ENCODE measurements around the gene CEP95.

DNA sequence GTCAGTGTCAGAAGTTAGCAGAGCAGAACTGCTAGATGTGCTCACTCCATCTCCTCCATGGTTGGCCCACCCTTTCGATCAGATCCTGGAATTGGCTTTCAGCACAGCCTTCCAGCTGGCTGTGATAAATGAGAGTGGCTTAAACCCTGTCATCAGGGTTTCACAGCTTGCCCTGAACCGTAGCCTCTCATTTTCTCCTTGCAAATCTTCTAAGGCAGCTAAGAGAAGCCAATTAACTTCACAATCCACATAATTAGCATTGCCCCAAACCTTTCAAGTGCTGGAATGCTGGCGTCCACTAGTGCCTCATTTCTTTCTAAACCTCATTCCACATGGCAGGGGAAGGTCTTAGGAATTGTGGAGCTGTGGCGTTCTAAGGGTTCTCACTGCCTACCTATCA, 36.2 kb upstream of the CEP95 start:
- TF ChIP-seq, protein P1, sequence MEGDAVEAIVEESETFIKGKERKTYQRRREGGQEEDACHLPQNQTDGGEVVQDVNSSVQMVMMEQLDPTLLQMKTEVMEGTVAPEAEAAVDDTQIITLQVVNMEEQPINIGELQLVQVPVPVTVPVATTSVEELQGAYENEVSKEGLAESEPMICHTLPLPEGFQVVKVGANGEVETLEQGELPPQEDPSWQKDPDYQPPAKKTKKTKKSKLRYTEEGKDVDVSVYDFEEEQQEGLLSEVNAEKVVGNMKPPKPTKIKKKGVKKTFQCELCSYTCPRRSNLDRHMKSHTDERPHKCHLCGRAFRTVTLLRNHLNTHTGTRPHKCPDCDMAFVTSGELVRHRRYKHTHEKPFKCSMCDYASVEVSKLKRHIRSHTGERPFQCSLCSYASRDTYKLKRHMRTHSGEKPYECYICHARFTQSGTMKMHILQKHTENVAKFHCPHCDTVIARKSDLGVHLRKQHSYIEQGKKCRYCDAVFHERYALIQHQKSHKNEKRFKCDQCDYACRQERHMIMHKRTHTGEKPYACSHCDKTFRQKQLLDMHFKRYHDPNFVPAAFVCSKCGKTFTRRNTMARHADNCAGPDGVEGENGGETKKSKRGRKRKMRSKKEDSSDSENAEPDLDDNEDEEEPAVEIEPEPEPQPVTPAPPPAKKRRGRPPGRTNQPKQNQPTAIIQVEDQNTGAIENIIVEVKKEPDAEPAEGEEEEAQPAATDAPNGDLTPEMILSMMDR (IDR thresholded peaks at IDR 0.05): no peak
- no peak for TF ChIP-seq POLR2A (IDR thresholded peaks at IDR 0.05)

All from heart left ventricle (tissue), 13 donors.